ENCODE measurements around the gene PRSS53.

DNA sequence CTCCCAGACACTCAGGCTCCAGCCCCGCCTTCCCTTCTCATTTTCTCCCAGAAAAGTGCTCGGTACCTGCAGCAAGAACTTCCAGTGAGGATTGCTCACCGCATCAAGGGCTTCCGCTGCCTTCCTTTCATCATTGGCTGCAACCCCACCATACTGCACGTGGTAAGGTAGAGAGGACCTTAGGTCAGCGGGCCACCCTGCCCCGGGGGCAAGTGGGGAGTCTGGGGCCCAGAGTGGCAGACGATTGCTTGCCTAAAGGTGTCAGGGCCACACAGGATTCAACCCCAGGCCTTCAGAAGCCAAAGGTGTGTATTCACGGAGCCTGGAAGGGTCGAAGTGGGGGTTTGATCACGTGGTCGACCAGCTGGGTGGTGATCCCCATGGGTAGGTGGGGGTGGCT lies 20.9 kb upstream of the PRSS53 start:
- TF ChIP-seq, protein P1, sequence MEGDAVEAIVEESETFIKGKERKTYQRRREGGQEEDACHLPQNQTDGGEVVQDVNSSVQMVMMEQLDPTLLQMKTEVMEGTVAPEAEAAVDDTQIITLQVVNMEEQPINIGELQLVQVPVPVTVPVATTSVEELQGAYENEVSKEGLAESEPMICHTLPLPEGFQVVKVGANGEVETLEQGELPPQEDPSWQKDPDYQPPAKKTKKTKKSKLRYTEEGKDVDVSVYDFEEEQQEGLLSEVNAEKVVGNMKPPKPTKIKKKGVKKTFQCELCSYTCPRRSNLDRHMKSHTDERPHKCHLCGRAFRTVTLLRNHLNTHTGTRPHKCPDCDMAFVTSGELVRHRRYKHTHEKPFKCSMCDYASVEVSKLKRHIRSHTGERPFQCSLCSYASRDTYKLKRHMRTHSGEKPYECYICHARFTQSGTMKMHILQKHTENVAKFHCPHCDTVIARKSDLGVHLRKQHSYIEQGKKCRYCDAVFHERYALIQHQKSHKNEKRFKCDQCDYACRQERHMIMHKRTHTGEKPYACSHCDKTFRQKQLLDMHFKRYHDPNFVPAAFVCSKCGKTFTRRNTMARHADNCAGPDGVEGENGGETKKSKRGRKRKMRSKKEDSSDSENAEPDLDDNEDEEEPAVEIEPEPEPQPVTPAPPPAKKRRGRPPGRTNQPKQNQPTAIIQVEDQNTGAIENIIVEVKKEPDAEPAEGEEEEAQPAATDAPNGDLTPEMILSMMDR (IDR thresholded peaks at IDR 0.05; ENCODE audit: insufficient read depth, low read length, poor library complexity, severe bottlenecking): no peak
- no peak for TF ChIP-seq EZH2phosphoT487 (conservative IDR thresholded peaks at IDR 0.05; ENCODE audit: low read length)
